H9 (cell line): ENCODE results near the gene FAM3A. TPM values are rescaled to one million over a fixed set of nuclear protein-coding genes. Genes with fewer than 3 reads are reported as not detected.

Experiments used
- DNase-seq: peaks from one replicate; pipeline ENCODE4 v3.0.0-alpha.2; 2017
- H2AFZ ChIP-seq: one replicate; pipeline ENCODE4 v1.6.1; 2013; ENCODE audit warnings: mild to moderate bottlenecking, low read length, control low read depth, moderate library complexity
- H2AK5ac ChIP-seq: 2 replicates; pipeline ENCODE4 v1.6.1; 2013; ENCODE audit warnings: low read length, control low read depth, mixed read lengths; ENCODE audit not compliant: insufficient read length
- H2BK120ac ChIP-seq: one replicate; pipeline ENCODE4 v1.6.1; 2013; ENCODE audit warnings: low read depth, mild to moderate bottlenecking, low read length, control low read depth, inconsistent platforms; ENCODE audit not compliant: poor library complexity, severe bottlenecking
- H2BK12ac ChIP-seq: 2 replicates; pipeline ENCODE4 v1.6.1; 2013; ENCODE audit warnings: low read length, control low read depth, mixed read lengths, low read depth; ENCODE audit not compliant: insufficient read length
- H2BK15ac ChIP-seq: 2 replicates; pipeline ENCODE4 v1.6.1; 2013; ENCODE audit warnings: low read depth, low read length, control low read depth
- H2BK20ac ChIP-seq: one replicate; pipeline ENCODE4 v1.6.1; 2013; ENCODE audit warnings: low read depth, mild to moderate bottlenecking, low read length, control low read depth, inconsistent platforms; ENCODE audit not compliant: poor library complexity, severe bottlenecking
- H2BK5ac ChIP-seq: 2 replicates; pipeline ENCODE4 v1.6.1; 2013; ENCODE audit warnings: low read length, control low read depth, mixed read lengths; ENCODE audit not compliant: insufficient read length
- H3K14ac ChIP-seq: 2 replicates; pipeline ENCODE4 v1.6.1; 2013; ENCODE audit warnings: low read length, control low read depth; ENCODE audit not compliant: insufficient read depth
- H3K18ac ChIP-seq: 2 replicates; pipeline ENCODE4 v1.6.1; 2013; ENCODE audit warnings: low read depth, mild to moderate bottlenecking, mixed read lengths, low read length, control low read depth; ENCODE audit not compliant: insufficient read length
- H3K23ac ChIP-seq: 2 replicates; pipeline ENCODE4 v1.6.1; 2013; ENCODE audit warnings: low read length, control low read depth, mixed read lengths, low read depth; ENCODE audit not compliant: insufficient read length
- H3K23me2 ChIP-seq: 2 replicates; pipeline ENCODE4 v1.6.1; 2013; ENCODE audit warnings: low read depth, mild to moderate bottlenecking, mixed read lengths, low read length, control low read depth; ENCODE audit not compliant: insufficient read length, poor library complexity, severe bottlenecking
- H3K27ac ChIP-seq: 2 replicates; pipeline ENCODE4 v1.5.1; 2013; ENCODE audit warnings: low read length, control low read depth, mixed read lengths, low read depth; ENCODE audit not compliant: insufficient read length
- H3K27me3 ChIP-seq: 2 replicates; pipeline ENCODE4 v1.6.1; 2013; ENCODE audit warnings: low read length, control low read depth, inconsistent platforms; ENCODE audit not compliant: insufficient read depth
- H3K4ac ChIP-seq: 2 replicates; pipeline ENCODE4 v1.6.1; 2013; ENCODE audit warnings: low read depth, mild to moderate bottlenecking, control low read depth, inconsistent platforms, low read length, moderate library complexity
- H3K4me1 ChIP-seq: 2 replicates; pipeline ENCODE4 v1.6.1; 2013; ENCODE audit warnings: low read length, control low read depth, inconsistent platforms; ENCODE audit not compliant: insufficient read depth
- H3K4me2 ChIP-seq: 2 replicates; pipeline ENCODE4 v1.6.1; 2013; ENCODE audit warnings: low read length, control low read depth, mixed read lengths; ENCODE audit not compliant: insufficient read length, insufficient read depth
- H3K56ac ChIP-seq: 2 replicates; pipeline ENCODE4 v1.6.1; 2013; ENCODE audit warnings: low read depth, mild to moderate bottlenecking, mixed read lengths, low read length, control low read depth; ENCODE audit not compliant: insufficient read length
- H3K79me1 ChIP-seq: 2 replicates; pipeline ENCODE4 v1.6.1; 2013; ENCODE audit warnings: low read depth, mild to moderate bottlenecking, moderate library complexity, low read length, control low read depth, inconsistent platforms; ENCODE audit not compliant: insufficient read depth, poor library complexity, severe bottlenecking
- H3K79me2 ChIP-seq: 2 replicates; pipeline ENCODE4 v1.6.1; 2013; ENCODE audit warnings: low read length, control low read depth, inconsistent platforms; ENCODE audit not compliant: insufficient read depth
- H3K9ac ChIP-seq: 2 replicates; pipeline ENCODE4 v1.6.1; 2013; ENCODE audit warnings: low read length, control low read depth, mixed read lengths; ENCODE audit not compliant: insufficient read length; ENCODE audit errors: extremely low read depth
- H3K9me3 ChIP-seq: one replicate; pipeline ENCODE4 v1.6.1; 2013; ENCODE audit warnings: low read depth, low read length, inconsistent platforms; ENCODE audit not compliant: control insufficient read depth
- H3T11ph ChIP-seq: one replicate; pipeline ENCODE4 v1.6.1; 2013; ENCODE audit warnings: mild to moderate bottlenecking, low read length, control low read depth, inconsistent platforms
- H4K20me1 ChIP-seq: one replicate; pipeline ENCODE4 v1.6.1; 2013; ENCODE audit not compliant: control insufficient read depth, insufficient read length, insufficient read depth
- H4K5ac ChIP-seq: 2 replicates; pipeline ENCODE4 v1.6.1; 2013; ENCODE audit warnings: low read depth, mild to moderate bottlenecking, mixed read lengths, low read length, control low read depth; ENCODE audit not compliant: insufficient read length
- H4K8ac ChIP-seq: replicated peaks from 2 replicates; pipeline ENCODE4 v1.6.1; 2013; ENCODE audit warnings: low read length, control low read depth, mixed read lengths, low read depth; ENCODE audit not compliant: insufficient read length
- H4K91ac ChIP-seq: 2 replicates; pipeline ENCODE4 v1.6.1; 2013; ENCODE audit warnings: low read depth, mild to moderate bottlenecking, moderate library complexity, mixed read lengths, low read length, control low read depth; ENCODE audit not compliant: insufficient read length
- H3K27ac Mint-ChIP-seq, 3 experiments: 2 replicates in 2 of 3; 3 replicates in 1 of 3; pipeline ENCODE4 v1.8.0; 2020 to 2021; ENCODE audit warnings: mixed read lengths in 3 of 3, mild to moderate bottlenecking in 1 of 3, moderate library complexity in 1 of 3
- H3K27me3 Mint-ChIP-seq: 2 replicates; pipeline ENCODE4 v1.8.0; 2021; ENCODE audit warnings: low read depth, mild to moderate bottlenecking, moderate library complexity, mixed read lengths
- H3K36me3 Mint-ChIP-seq, 3 experiments: 2 replicates in 2 of 3; 3 replicates in 1 of 3; pipeline ENCODE4 v1.8.0; 2020 to 2021; ENCODE audit warnings: low read depth in 3 of 3, mixed read lengths in 3 of 3; ENCODE audit not compliant: insufficient read depth in 1 of 3
- H3K4me1 Mint-ChIP-seq, 2 experiments: 2 replicates each; pipeline ENCODE4 v1.8.0; 2020; ENCODE audit warnings: mixed read lengths in 2 of 2
- H3K4me3 Mint-ChIP-seq, 2 experiments: 2 replicates in 1 of 2; 3 replicates in 1 of 2; pipeline ENCODE4 v1.8.0; 2020 to 2021; ENCODE audit warnings: mild to moderate bottlenecking in 2 of 2, mixed read lengths in 2 of 2, moderate library complexity in 1 of 2
- H3K9me3 Mint-ChIP-seq, 2 experiments: 2 replicates in 1 of 2; 3 replicates in 1 of 2; pipeline ENCODE4 v1.8.0; 2020; ENCODE audit warnings: mild to moderate bottlenecking in 2 of 2, mixed read lengths in 2 of 2, moderate library complexity in 1 of 2
- WGBS: extraction: QIAGEN DNeasy Blood & Tissue Kit; methylation state at CpG from one replicate; pipeline ENCODE4 v1.1.7; 2013; ENCODE audit warnings: missing lambda C conversion rate, low lambda C conversion rate, mixed read lengths; ENCODE audit not compliant: insufficient read length; ENCODE audit errors: extremely low coverage; 5-methylcytosine and 5-hydroxymethylcytosine counted together
- total RNA-seq: library from RNA; stranded (reverse); gene quantifications from 2 replicates; pipeline ENCODE4 v1.2.1, GENCODE V29; 2021
- TF ChIP-seq, protein P1 (sequence below): fragments of 200-600 bp; sonication (generic); conservative IDR thresholded peaks from 3 replicates; pipeline ENCODE4 v1.8.0; 2021; ENCODE audit warnings: antibody characterized with exemption, mild to moderate bottlenecking

Gene FAM3A
- total RNA-seq, 1 experiment from 2014 or later: 22.8 TPM

DNA sequence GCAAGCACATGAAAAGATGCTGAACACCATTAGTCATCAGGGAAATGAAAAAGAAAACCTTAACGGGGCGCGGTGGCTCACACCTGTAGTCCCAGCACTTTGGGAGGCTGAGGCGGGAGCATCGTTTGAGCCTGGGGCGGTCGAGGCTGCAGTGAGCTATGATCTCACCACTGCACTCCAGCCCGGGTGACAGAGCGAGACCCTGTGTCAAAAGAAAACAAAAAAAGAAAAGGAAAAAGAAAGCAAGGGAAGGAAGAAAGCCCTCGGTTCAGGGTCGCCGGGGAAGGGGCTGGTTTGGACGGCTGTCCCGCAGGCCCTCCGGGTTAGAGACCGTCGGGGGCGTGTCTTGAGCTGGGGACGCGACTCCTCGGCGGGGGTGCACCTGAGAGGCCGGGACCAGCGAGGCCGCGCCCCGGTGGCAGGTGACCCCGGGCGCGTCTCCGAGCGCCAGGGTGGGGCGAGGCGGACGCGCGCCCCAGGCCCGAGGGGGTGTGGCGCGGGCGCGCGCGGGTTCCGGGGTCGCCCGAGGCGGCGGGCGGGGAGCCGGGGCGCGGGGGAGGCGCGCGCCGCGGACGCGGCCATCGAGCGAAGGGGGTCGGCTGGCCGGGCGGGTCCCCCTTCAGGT, 58.4 kb downstream of the FAM3A start:
- Mint-ChIP-seq H3K4me3 (peak overlapping the region; percentile 65 to 88), H3K4me1 (peaks cover 0 to 7% of the 10 kb centered on the region in 2 experiments; a peak in 1 of 4 replicates), H3K27ac (peak overlapping the region in 1 of 3 experiments; percentile 22; a peak in 1 of 7 replicates), H3K27me3 (peaks cover 25% of the 10 kb centered on the region), H3K9me3 (peaks cover 65 to 85% of the 10 kb centered on the region in 2 experiments), H3K36me3 (peaks cover 25 to 32% (median 26%) of the 10 kb centered on the region in 3 experiments)
- H3K27me3 ChIP-seq: no peaks in the 10 kb centered on the region; the same call in 1 of the 2 replicates
- H2AFZ ChIP-seq: no peak overlapping the region
- no peak overlapping the region for H3T11ph ChIP-seq
- H3K79me2 ChIP-seq: no peaks in the 10 kb centered on the region
- no peak overlapping the region for H3K23ac ChIP-seq
- peaks cover 9% of the 10 kb centered on the region for H3K9me3 ChIP-seq
- no peak overlapping the region for H2BK20ac ChIP-seq
- H4K20me1 ChIP-seq: no peaks in the 10 kb centered on the region
- H2BK15ac ChIP-seq: no peak overlapping the region
- H2BK12ac ChIP-seq: no peak overlapping the region
- H3K23me2 ChIP-seq: peaks cover 8% of the 10 kb centered on the region
- H2BK120ac ChIP-seq: no peak overlapping the region
- H2AK5ac ChIP-seq: no peak overlapping the region
- no peak overlapping the region for H3K18ac ChIP-seq
- H3K14ac ChIP-seq: no peak overlapping the region
- H3K9ac ChIP-seq: no peak overlapping the region
- no peak overlapping the region for H4K91ac ChIP-seq
- H3K4ac ChIP-seq: no peak overlapping the region
- DNase-seq: peak; percentile 75
- no peak overlapping the region for H4K5ac ChIP-seq
- no peak overlapping the region for H3K27ac ChIP-seq
- H3K56ac ChIP-seq: no peak overlapping the region
- no peak overlapping the region for H2BK5ac ChIP-seq
- TF ChIP-seq, protein P1, sequence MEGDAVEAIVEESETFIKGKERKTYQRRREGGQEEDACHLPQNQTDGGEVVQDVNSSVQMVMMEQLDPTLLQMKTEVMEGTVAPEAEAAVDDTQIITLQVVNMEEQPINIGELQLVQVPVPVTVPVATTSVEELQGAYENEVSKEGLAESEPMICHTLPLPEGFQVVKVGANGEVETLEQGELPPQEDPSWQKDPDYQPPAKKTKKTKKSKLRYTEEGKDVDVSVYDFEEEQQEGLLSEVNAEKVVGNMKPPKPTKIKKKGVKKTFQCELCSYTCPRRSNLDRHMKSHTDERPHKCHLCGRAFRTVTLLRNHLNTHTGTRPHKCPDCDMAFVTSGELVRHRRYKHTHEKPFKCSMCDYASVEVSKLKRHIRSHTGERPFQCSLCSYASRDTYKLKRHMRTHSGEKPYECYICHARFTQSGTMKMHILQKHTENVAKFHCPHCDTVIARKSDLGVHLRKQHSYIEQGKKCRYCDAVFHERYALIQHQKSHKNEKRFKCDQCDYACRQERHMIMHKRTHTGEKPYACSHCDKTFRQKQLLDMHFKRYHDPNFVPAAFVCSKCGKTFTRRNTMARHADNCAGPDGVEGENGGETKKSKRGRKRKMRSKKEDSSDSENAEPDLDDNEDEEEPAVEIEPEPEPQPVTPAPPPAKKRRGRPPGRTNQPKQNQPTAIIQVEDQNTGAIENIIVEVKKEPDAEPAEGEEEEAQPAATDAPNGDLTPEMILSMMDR: no peak
- WGBS: no CpG with 5 or more reads among the region's 65 CpGs
- H3K4me2 ChIP-seq: no peak overlapping the region
- no peak overlapping the region for H4K8ac ChIP-seq
- H3K4me1 ChIP-seq: no peaks in the 10 kb centered on the region
- no peaks in the 10 kb centered on the region for H3K79me1 ChIP-seq

Other genes with a start within 250 kb of the FAM3A start
- not detected in 2 replicates for gene TEX28, start 221.1 kb downstream of the FAM3A start, total RNA-seq
- not detected in 2 replicates for gene TKTL1, start 220.4 kb downstream of the FAM3A start, total RNA-seq
- 946 and 957 TPM in 2 replicates for gene FLNA, start 141.6 kb downstream of the FAM3A start, total RNA-seq
- 113 and 115 TPM in 2 replicates for gene EMD, start 136.9 kb downstream of the FAM3A start, total RNA-seq
- 2,110 and 2,124 TPM in 2 replicates for gene RPL10, start 117.9 kb downstream of the FAM3A start, total RNA-seq
- 14.2 and 14.5 TPM in 2 replicates for gene DNASE1L1, start 107.0 kb downstream of the FAM3A start, total RNA-seq
- gene TAFAZZIN, start 104.7 kb downstream of the FAM3A start, total RNA-seq: 24.7 and 25.5 TPM in 2 replicates
- 45.6 and 49.2 TPM in 2 replicates for gene ATP6AP1, start 87.6 kb downstream of the FAM3A start, total RNA-seq
- 111 and 112 TPM in 2 replicates for gene GDI1, start 79.1 kb downstream of the FAM3A start, total RNA-seq
- 56.7 and 57.4 TPM in 2 replicates for gene FAM50A, start 72.1 kb downstream of the FAM3A start, total RNA-seq
- 36.3 and 45.5 TPM in 2 replicates for gene PLXNA3, start 58.0 kb downstream of the FAM3A start, total RNA-seq
- 32.1 and 32.5 TPM in 2 replicates for gene LAGE3, start 37.0 kb downstream of the FAM3A start, total RNA-seq
- gene UBL4A, start 29.6 kb downstream of the FAM3A start, total RNA-seq: 30.9 and 35.4 TPM in 2 replicates
- gene SLC10A3, start 25.6 kb downstream of the FAM3A start, total RNA-seq: 8.8 and 9.4 TPM in 2 replicates
- 68.7 and 70.5 TPM in 2 replicates for gene G6PD, start 30.6 kb upstream of the FAM3A start, total RNA-seq
- gene IKBKG, start 31.4 kb upstream of the FAM3A start, total RNA-seq: 16.2 and 17.8 TPM in 2 replicates
- not detected in 2 replicates for gene CTAG1A, start 68.9 kb upstream of the FAM3A start, total RNA-seq
- gene CTAG1B, start 103.0 kb upstream of the FAM3A start, total RNA-seq: not detected in 2 replicates
- not detected in 2 replicates for gene CTAG2, start 137.3 kb upstream of the FAM3A start, total RNA-seq
- gene GAB3, start 234.8 kb upstream of the FAM3A start, total RNA-seq: 0.42 and 0.46 TPM in 2 replicates
- gene DKC1, start 246.6 kb upstream of the FAM3A start, total RNA-seq: 160 and 164 TPM in 2 replicates